CD4-positive, alpha-beta T cell treated with Interleukin-4 for 4 hours (primary cell): ENCODE measurements around the gene NWD2.
"Not testable (repeated sequence)": the region's sequence is repeated elsewhere in the genome, so short reads cannot be mapped to it uniquely, and the experiment has no call there.

Source experiments
- DNase-seq: peaks from one replicate; pipeline ENCODE4 v3.0.0-alpha.2; 2020

NWD2 gene

DNA sequence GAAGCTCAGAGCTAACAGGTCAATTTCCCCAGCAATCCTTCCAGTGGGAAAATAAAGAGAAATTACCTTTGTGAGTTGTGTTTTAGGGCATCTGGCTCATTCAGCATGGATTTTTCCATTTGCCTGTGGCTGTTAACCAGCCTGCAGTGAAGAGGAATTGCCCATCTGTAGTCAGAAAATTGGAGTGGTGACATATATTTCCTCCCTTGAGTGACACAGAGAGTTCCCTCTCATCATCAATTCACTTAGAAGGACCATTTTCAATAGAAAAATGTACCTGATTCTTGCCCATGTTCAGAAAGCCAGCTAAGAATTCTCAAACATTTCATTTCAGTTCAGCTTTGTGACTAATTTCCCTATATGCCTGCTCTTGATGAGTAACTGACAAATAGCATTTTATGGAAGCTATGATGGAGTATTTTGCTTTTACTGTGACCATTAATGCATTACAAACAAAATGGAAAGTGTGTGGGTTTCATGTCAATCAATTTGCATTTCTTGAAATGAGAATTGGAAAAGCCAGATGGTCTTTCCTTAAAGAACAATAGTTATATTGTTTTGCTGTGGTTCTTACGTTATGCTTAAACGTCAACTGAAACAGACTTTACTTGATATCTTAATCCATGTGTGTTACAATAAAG lies 155.8 kb downstream of the NWD2 start:
- no peak for DNase-seq

- DNase-seq, result not testable (repeated sequence)
Measured at GRCh38 chr4:37407938-37408826, 163.6 kb downstream of the NWD2 start.

GRCh38 chr4:37413612-37414011 lies 169.1 kb downstream of the NWD2 start:
- not testable (repeated sequence) for DNase-seq

DNA sequence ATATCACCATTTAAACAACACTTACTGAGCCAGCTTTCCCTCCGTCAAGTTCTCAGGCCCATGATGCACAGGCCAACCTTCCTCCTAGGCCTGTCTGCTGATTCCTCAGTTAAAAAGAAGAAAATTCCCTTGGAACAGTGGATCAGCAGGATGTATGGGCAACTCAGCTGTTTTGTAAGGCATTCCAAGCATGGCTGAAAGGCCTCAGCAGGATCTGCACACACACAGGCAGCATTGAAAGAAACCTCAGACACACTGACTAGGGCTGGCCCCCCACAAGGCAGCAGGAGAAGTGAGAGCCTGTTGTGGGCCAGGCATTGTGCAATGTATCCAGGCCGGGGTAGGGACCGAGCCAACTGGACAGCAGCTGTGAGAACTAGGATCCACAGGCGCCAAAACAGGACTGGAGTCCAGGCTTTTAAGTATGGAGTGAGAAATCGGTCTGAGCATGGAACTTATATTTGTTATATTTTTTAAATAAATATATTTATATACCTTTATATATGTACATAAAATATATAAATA lies 171.4 kb downstream of the NWD2 start:
- no peak for DNase-seq

- no peak for DNase-seq
Measured at GRCh38 chr4:37421614-37422013, 177.1 kb downstream of the NWD2 start.

- DNase-seq, result no peak
Measured at GRCh38 chr4:37422102-37422501, 177.6 kb downstream of the NWD2 start.

DNA sequence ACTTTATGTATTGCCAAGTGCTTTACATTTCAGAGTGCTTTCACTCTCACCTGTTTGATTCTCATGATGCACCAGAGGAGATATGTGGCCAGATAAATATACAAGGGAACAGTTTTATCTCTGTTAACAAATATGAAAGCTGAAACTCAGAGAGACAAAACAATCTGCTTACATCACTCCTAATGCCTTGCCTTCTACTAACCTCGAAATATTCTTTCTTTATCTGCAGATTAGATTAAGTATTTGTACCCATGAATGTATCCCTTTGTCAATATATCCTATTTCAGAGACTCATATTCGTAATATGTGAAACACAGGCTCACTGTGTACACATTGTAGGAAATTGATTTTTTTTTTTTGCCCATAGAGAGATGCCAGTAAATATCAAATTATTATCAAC lies 178.1 kb downstream of the NWD2 start:
- no peak for DNase-seq

DNA sequence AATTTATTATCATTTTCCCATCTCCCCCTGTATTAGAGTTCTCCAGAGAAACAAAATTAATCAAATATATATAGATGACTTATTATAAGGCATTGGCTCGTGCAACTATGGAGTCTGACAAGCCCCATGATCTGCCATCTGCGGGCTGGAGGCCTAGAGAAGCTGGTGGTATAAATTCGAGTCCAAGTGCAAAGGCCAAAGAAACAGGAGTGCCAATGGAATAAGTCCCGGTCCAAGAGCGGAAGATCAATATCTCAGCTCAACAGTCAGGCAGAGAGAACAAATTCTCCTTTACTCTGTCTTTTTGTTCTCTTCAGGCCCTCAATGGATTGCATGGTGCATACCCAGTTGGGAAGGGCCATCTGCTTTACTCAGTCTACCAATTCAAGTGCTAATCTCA lies 178.8 kb downstream of the NWD2 start:
- no peak for DNase-seq

GRCh38 chr4:37424753-37425152 lies 180.2 kb downstream of the NWD2 start:
- DNase-seq, result no peak

DNA sequence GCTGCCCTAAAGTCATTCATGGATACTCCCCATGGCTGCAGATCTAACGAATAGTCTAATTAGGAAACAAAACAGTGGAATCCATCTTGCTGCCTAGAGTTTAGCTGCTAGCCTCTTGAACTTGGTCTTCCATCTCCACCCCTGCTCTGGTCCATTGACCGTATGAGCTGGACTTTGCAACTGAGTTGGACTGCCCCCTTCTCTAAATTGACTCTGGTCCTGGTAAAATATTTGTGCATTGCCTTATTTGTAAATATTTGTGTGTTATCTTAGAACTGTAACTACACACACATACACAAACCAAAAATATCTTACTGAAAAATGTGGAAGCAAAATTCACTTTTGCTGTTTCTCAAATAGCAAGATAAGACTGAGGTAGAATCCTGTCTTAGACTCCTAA lies 181.3 kb downstream of the NWD2 start:
- no peak for DNase-seq

DNA sequence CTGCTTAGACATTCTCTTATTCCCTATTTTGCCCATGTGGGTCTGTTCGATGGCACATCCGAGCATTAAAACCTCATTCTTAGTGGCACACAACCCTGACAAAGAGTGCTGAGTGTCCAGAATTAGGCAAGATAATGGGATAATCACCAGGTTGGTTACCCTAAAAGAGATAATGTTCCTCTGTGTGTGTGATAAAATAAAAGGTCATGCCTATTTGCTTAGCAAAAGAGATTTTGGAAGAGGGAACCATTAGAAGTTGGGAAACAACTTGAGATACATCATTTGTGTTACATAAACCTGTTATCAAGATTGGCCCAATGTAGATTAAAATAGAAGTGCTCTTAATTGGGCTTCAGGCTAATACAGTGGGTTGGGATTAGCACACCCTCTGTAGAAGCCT lies 182.7 kb downstream of the NWD2 start:
- DNase-seq, result no peak

GRCh38 chr4:37429906-37430305 lies 185.4 kb downstream of the NWD2 start:
- DNase-seq, result no peak

DNA sequence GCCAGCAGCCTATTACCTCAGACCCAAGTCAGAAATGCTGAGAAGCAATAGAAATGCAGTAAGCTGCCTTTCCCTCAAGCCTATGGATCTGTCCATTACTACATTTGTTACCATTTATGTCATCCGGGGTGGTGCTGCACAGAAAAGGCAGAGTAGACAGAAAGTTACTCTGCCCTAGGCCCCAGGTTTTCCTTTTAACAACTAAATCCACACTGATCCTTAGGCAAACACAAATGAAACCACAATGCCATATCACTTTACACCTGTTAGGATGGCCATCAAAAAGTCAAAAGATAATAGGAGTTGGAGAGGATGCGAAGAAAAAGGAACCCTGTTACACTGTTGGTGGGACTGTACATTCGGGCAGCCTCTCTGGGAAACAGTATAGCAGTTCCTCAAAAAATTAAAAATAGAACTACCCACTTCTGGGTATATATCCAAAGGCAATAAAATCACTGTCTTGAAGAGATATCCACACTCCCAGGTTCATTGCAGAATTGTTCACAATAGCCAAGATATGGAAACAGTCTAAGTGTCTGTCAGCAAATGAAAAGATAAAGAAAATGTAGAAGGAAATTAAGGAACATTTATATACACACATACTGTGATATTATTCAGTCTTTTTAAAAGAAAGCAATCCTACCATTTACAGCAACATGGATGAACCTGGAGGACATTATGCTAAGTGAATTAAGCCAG lies 186.3 kb downstream of the NWD2 start:
- DNase-seq, result no peak

DNA sequence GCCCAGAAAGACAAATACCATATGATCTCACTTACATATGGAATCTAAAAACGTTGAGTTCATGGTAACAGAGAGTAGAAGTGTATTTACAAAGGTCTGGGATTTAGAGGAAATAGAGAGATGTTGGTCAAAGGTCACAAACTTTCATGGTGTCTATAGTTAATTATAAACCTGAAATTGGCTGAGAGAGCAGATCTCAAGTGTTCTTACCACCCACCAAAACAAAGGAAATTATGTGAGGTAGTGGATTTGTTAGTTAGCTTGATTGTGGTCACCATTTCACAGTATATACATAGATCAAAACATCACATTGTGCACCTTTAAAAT lies 186.8 kb downstream of the NWD2 start:
- no peak for DNase-seq

DNA sequence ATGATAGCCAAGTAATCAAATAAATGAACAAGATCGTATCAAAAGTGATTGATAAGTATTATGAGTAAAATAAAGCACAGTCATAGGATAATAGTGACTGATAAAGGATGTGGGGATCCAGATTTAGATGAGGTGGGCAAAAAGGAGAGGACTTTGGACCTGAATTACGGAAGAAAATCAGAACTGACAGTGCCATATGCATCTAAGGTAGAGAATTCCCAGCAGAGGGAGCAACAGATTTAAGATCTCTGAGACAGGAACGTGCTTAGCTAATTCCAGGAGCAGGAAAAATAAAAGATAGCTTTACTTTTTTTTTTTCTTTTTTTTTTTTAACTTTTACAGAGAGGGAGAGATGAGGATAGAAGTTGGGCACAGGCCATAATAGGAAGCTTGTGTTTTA lies 189.9 kb downstream of the NWD2 start:
- no peak for DNase-seq

DNA sequence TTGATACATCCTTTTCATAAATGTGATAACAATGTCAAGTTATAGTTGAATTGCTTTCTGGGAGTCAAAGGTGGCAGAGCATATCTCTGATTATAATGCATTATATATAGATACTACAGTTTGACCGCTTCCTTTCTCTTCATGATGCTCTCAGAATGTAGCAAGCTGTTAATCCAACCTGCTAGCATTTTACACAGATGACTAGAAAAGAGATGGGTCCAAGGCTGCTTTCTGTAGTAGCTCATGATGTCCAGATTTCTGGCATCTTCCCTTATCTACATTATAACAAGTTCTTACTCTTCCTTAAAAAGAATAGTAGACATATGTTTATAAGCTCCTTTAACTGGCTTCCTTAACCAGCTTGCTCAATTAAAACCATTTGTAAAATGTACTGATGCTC lies 192.0 kb downstream of the NWD2 start:
- DNase-seq, result no peak

DNA sequence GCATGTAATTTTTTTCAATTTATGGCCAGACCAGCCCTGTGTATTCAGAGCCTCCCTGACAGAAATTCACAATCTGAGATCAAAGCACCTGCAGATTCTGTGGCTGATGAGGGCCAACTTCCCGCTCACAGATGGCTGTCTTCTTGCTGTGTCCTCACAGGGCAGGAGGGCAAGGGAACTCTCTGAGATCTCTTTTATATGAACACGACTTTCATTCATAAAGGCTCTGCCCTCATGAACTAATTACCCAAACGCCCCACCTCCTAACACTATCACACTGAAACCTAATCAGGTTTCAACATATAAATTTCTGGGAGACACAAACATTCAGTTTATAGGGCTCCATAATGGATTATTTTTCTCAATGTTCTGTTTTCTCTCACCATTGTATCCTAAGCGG lies 192.6 kb downstream of the NWD2 start:
- no peak for DNase-seq

- no peak for DNase-seq
Measured at GRCh38 chr4:37438564-37439279, 194.2 kb downstream of the NWD2 start.

GRCh38 chr4:37439809-37440474 lies 195.4 kb downstream of the NWD2 start:
- DNase-seq, result no peak

DNA sequence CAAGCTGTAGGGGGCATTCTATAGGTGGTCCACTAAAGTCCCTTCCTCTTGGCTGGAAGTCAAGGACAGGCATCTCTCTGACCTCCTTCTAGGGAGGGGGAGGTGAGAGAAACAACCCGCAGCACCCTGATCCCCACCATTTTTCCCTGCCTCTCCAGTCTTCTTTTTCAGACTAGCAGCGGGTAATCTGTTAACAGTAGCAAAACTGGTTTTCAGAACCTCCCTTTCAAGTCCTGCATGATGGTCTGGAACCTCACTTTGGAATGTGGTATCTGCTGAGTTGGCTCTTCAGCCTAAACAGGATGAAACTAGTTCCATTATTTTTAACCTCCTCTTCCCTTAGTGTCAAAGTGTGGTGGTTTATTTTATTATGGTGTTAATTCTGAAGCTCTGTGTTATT lies 196.0 kb downstream of the NWD2 start:
- no peak for DNase-seq

- no peak for DNase-seq
Measured at GRCh38 chr4:37441231-37442061, 196.9 kb downstream of the NWD2 start.

GRCh38 chr4:37442062-37442323 lies 197.4 kb downstream of the NWD2 start:
- no peak for DNase-seq
